HepG2 (cell line): ENCODE data around the gene FDXR. TPM values are rescaled to one million over a fixed set of nuclear protein-coding genes. Genes with fewer than 3 reads are reported as not detected.
A peak's percentile ranks its signal among the peaks of the same experiment; 100 is the strongest.

Source experiments
- HOXA3 ChIP-seq: sonication (generic); formaldehyde crosslinking; IDR thresholded peaks from 2 replicates; pipeline ENCODE4 v1.5.0; 2020; ENCODE audit warnings: missing genetic modification reagents
- POLR2A ChIP-seq, 2 experiments: IDR thresholded peaks; 2 replicates each; pipeline ENCODE4 v1.6.1; 2011; ENCODE audit warnings: low read depth in 2 of 2, low read length in 2 of 2, mild to moderate bottlenecking in 1 of 2, moderate library complexity in 1 of 2; ENCODE audit not compliant: insufficient read depth in 1 of 2
- RAD21 ChIP-seq: fragments of 450-650 bp; formaldehyde crosslinking; IDR thresholded peaks from 2 replicates; pipeline ENCODE4 v1.5.0; 2020; ENCODE audit warnings: mild to moderate bottlenecking
- REST ChIP-seq, 2 experiments: IDR thresholded peaks; 2 replicates each; pipeline ENCODE4 v1.6.1; 2011 to 2012; ENCODE audit warnings: low read length in 2 of 2, borderline replicate concordance in 1 of 2, low read depth in 1 of 2, mild to moderate bottlenecking in 1 of 2, moderate library complexity in 1 of 2
- XRCC5 ChIP-seq: fragments of 200-400 bp; formaldehyde crosslinking; optimal IDR thresholded peaks from 2 replicates; pipeline ENCODE3; 2017; ENCODE audit warnings: mild to moderate bottlenecking, low read length
- ZBTB7B ChIP-seq: sonication (generic); formaldehyde crosslinking; IDR thresholded peaks from 2 replicates; pipeline ENCODE4 v1.4.0; 2020; ENCODE audit warnings: missing genetic modification reagents
- ZNF619 ChIP-seq: sonication (generic); formaldehyde crosslinking; IDR thresholded peaks from 2 replicates; pipeline ENCODE4 v1.4.0; 2020; ENCODE audit warnings: mild to moderate bottlenecking, missing genetic modification reagents
- ZNF766 ChIP-seq: sonication (generic); formaldehyde crosslinking; IDR thresholded peaks from 2 replicates; pipeline ENCODE4 v1.5.0; 2020; ENCODE audit warnings: missing genetic modification reagents, borderline replicate concordance
- ZSCAN25 ChIP-seq: sonication (generic); formaldehyde crosslinking; IDR thresholded peaks from 2 replicates; pipeline ENCODE4 v1.8.0; 2022; ENCODE audit warnings: mild to moderate bottlenecking, missing genetic modification reagents
- polyA plus RNA-seq, 8 experiments: library from polyadenylated mRNA; depleted of rRNA in 3 of 8; stranded (reverse) in 7 of 8; unstranded in 1 of 8; fragments of >200 nt; fragmentation: Illumina TruSeq in 4 of 8; extraction: Trizol in 4 of 8; gene quantifications; 2 replicates each; pipeline versions ENCODE4 v1.2.1 to v1.2.3, GENCODE V29; 2011 to 2016; ENCODE audit warnings: low read depth in 4 of 8, missing spikeins in 1 of 8, mixed read lengths in 1 of 8; ENCODE audit not compliant: insufficient read depth in 1 of 8
- total RNA-seq, 5 experiments: library from RNA; depleted of rRNA; stranded (reverse); fragments of >200 nt; fragmentation: Illumina TruSeq; extraction: Trizol; gene quantifications; 2 replicates each; pipeline ENCODE4 v1.2.3, GENCODE V29; 2016; ENCODE audit warnings: low read depth in 1 of 5
- TF ChIP-seq, protein P1 (sequence below): sonication (generic); formaldehyde crosslinking; IDR thresholded peaks from 2 replicates; pipeline ENCODE4 v1.4.0; 2020; ENCODE audit warnings: low read depth, missing genetic modification reagents
- TF ChIP-seq, protein P2 (sequence below): sonication (generic); formaldehyde crosslinking; IDR thresholded peaks from 2 replicates; pipeline ENCODE4 v1.4.0; 2020; ENCODE audit warnings: mild to moderate bottlenecking, missing genetic modification reagents
- TF ChIP-seq, protein P3 (sequence below): sonication (generic); formaldehyde crosslinking; IDR thresholded peaks from 2 replicates; pipeline ENCODE4 v1.9.0; 2022; ENCODE audit warnings: missing genetic modification reagents, mild to moderate bottlenecking, borderline replicate concordance

Gene FDXR
- total and polyA plus RNA-seq, 2 of the 13 experiments (the other 11 are each of a cell fraction or from before 2014, with no cell fraction given): 23.4 to 116 TPM

- TF ChIP-seq, protein P1, sequence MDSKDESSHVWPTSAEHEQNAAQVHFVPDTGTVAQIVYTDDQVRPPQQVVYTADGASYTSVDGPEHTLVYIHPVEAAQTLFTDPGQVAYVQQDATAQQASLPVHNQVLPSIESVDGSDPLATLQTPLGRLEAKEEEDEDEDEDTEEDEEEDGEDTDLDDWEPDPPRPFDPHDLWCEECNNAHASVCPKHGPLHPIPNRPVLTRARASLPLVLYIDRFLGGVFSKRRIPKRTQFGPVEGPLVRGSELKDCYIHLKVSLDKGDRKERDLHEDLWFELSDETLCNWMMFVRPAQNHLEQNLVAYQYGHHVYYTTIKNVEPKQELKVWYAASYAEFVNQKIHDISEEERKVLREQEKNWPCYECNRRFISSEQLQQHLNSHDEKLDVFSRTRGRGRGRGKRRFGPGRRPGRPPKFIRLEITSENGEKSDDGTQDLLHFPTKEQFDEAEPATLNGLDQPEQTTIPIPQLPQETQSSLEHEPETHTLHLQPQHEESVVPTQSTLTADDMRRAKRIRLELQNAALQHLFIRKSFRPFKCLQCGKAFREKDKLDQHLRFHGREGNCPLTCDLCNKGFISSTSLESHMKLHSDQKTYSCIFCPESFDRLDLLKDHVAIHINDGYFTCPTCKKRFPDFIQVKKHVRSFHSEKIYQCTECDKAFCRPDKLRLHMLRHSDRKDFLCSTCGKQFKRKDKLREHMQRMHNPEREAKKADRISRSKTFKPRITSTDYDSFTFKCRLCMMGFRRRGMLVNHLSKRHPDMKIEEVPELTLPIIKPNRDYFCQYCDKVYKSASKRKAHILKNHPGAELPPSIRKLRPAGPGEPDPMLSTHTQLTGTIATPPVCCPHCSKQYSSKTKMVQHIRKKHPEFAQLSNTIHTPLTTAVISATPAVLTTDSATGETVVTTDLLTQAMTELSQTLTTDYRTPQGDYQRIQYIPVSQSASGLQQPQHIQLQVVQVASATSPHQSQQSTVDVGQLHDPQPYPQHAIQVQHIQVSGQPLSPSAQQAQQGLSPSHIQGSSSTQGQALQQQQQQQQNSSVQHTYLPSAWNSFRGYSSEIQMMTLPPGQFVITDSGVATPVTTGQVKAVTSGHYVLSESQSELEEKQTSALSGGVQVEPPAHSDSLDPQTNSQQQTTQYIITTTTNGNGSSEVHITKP (CRISPR knock-in tag): no peak
- TF ChIP-seq ZNF766 (CRISPR knock-in tag): no peak
- TF ChIP-seq RAD21 (CRISPR knock-in tag): peak; percentile 81
- TF ChIP-seq, protein P2, sequence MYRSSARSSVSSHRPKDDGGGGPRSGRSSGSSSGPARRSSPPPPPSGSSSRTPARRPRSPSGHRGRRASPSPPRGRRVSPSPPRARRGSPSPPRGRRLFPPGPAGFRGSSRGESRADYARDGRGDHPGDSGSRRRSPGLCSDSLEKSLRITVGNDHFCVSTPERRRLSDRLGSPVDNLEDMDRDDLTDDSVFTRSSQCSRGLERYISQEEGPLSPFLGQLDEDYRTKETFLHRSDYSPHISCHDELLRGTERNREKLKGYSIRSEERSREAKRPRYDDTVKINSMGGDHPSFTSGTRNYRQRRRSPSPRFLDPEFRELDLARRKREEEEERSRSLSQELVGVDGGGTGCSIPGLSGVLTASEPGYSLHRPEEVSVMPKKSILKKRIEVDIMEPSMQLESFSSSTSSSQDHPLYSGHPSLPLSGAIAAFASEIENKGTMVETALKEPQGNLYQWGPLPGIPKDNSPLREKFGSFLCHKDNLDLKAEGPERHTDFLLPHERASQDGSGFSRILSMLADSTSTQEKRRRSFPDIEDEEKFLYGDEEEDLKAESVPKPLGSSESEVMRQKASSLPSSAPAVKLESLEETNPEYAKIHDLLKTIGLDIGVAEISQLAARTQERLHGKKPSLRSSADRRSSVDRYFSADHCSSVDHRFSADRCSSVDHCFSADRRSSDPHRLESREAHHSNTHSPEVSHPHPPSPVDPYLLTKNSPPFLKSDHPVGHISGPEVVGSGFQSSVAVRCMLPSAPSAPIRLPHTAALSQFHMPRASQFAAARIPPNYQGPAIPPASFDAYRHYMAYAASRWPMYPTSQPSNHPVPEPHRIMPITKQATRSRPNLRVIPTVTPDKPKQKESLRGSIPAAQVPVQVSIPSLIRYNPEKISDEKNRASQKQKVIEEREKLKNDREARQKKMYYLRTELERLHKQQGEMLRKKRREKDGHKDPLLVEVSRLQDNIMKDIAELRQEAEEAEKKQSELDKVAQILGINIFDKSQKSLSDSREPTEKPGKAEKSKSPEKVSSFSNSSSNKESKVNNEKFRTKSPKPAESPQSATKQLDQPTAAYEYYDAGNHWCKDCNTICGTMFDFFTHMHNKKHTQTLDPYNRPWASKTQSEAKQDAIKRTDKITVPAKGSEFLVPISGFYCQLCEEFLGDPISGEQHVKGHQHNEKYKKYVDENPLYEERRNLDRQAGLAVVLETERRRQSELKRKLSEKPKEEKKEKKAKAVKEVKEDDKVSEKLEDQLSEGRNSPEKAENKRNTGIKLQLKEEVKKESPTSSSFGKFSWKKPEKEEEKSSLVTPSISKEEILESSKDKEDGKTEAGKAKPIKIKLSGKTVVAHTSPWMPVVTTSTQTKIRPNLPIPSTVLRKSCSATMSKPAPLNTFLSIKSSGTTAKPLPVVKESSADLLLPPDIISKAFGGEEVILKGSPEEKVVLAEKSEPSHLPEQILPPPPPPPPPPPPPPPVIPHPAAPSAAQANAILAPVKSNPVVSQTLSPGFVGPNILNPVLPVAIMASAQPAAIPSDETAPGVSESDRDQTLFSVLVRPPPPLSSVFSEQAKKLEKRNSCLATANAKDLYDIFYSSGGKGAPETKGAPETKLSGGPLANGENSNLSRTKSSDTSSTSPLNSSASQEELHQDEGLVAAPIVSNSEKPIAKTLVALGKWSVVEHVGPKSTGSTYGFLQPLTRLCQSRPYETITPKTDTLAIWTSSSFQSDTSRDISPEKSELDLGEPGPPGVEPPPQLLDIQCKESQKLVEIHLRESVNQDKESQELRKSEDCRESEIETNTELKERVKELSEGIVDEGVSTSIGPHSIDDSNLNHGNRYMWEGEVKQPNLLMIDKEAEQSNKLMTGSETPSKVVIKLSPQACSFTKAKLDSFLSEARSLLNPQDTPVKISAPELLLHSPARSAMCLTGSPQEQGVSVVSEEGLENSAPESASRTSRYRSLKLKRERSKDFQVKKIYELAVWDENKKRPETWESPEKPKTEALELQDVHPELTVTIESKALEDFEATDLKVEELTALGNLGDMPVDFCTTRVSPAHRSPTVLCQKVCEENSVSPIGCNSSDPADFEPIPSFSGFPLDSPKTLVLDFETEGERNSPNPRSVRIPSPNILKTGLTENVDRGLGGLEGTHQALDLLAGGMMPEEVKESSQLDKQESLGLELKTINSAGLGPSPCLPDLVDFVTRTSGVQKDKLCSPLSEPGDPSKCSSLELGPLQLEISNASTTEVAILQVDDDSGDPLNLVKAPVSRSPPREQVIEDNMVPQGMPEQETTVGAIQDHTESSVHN: 0 out of 2 replicates have a peak, but pooled peaks have one; percentile 40
- peak; percentile 50; the same call in 1 of the 2 replicates for TF ChIP-seq ZSCAN25 (CRISPR knock-in tag)
- peak; percentile 96 for TF ChIP-seq XRCC5
- TF ChIP-seq HOXA3 (CRISPR knock-in tag): peak; percentile 21; the same call in 1 of the 2 replicates
- TF ChIP-seq, protein P3, sequence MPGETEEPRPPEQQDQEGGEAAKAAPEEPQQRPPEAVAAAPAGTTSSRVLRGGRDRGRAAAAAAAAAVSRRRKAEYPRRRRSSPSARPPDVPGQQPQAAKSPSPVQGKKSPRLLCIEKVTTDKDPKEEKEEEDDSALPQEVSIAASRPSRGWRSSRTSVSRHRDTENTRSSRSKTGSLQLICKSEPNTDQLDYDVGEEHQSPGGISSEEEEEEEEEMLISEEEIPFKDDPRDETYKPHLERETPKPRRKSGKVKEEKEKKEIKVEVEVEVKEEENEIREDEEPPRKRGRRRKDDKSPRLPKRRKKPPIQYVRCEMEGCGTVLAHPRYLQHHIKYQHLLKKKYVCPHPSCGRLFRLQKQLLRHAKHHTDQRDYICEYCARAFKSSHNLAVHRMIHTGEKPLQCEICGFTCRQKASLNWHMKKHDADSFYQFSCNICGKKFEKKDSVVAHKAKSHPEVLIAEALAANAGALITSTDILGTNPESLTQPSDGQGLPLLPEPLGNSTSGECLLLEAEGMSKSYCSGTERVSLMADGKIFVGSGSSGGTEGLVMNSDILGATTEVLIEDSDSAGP (CRISPR knock-in tag): peak; percentile 35; the same call in 1 of the 2 replicates
- TF ChIP-seq POLR2A (IDR thresholded peaks at IDR 0.05; ENCODE audit: insufficient read depth in 1 of 2, low read depth in 2 of 2, low read length in 2 of 2): no peak
- no peak for TF ChIP-seq REST (IDR thresholded peaks at IDR 0.05; ENCODE audit: borderline replicate concordance in 1 of 2, low read depth in 1 of 2, low read length in 2 of 2)
- peak; percentile 53; the same call in 1 of the 2 replicates for TF ChIP-seq ZNF619
- TF ChIP-seq ZBTB7B (CRISPR knock-in tag): no peak
Observed at GRCh38 chr17:74864866-74865395, 7.9 kb downstream of the FDXR start (continued).
